ENCODE data around the gene KDM1A.

KDM1A gene

DNA sequence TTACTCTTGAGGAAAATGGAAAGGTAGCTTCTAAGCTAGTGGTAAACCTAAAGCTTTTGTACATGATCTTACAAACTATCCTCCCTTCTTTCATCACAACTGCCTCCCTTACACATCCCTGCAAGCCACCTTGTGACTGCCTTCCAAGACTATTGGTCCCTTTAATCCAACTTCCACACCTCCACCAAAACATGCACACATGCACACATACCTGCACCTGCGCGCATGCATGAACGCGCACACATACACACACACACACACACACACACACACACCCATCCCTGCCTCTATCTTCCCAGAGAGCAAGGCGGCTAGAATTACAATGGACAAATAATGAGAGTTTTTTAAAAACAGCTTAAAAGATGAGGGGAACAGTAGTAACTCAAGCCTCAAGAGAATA, 91.1 kb downstream of the KDM1A start:
- no peak for DNase-seq (ENCODE audit: low spot score)

DNA sequence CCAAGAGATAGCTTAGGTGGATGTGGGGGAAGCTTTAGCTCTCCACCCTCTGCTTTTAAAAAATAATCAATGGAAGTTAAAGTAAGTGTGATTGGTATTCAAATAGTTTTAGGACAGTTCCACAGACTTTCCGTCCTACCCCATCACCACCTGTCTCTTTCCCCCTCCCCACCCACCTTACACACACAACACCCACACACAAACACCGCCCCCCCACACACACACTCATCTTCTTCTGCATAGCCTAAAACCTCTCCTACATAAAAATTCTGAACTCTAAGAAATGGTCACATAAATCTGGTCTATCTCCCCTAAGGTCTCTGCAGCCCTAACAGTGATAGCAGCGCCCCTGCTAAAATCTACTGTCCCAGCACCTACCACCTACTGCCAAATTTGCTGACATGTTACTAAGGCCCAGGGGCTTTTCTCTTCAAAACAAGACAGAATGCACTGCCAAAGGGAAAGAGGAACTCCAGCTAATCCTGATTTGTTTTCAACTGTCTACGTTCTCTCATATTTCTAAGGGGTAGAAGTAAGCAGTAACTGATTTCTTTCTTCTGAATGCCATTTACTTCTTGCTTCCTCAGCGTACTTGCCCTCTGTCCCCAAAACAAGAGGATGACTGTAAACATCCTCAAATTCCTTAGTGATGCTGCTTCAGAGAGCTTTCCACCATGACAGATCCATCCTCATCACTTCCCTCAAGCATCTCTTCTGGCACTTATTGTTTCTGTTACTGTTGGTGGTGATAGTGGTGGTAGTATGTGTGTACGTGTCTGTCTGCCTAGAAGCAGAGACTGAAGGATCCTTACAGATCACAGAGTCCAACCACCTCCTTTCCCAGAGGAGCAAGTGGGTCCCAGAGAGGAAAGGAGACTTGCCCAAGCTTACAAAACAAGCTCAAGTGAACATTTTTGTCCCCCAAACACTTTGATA, 92.6 kb downstream of the KDM1A start:
- DNase-seq (ENCODE audit: low spot score) = no peak

DNA sequence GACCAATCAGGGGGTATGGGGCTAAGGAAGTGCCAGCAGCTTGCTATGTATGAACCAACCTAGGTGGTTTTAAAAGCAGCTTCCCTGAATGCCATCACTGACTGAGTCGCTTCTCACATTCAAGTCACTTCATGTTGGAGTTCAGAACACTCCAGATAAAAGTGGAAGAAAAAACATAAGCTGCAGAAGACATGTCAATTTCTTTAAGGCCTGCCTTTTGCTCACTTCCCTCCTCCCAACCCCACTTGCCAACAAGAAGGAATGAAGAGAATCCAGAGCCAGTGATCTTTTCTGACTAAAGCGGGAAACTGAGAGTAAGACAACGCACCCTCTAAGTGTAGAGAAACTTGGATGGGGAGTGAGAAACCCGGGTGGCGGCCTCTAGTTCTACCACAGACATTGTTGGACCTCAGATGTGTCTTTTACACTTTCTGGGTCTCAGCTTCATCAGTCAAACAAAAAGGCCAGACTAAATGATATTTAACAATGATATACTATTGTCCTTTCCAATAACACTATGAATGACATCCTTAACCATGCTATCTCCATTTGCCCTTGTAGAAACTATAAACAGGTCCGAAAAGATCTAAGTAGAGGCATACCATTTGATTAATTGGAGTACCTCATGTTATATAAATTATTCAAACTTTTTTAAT, 95.3 kb downstream of the KDM1A start:
- peak; percentile 14 for DNase-seq (ENCODE audit: low spot score)

DNA sequence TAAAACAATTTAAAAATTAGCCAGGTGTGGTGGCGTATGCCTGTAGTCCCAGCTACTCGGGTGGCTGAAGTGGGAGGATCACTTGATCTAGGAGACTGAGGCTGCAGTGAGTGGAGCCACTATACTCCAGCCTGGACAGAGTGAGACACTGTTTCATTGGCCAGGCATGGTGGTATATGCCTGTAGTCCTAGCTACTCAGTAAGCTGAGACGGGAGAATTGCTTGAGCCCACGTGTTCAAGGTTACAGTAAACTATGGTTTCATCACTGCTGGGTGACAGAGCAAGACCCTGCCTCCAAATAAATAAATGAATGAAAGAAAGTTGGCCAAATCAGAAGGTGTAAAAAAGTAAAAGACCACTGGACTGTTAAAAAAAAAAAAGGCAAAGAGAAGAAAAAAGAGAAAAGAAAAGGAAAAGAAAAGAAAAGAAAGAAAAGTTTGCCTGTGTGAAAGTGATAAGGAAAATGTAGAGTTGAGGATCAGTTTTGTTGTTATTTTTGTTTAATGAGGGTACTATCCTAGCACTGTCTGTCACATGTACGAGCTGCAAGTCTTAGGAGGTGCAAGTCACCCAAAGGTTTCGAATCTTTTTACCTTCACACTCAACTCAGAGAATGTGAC, 97.1 kb downstream of the KDM1A start:
- DNase-seq (ENCODE audit: low spot score) = no peak

DNA sequence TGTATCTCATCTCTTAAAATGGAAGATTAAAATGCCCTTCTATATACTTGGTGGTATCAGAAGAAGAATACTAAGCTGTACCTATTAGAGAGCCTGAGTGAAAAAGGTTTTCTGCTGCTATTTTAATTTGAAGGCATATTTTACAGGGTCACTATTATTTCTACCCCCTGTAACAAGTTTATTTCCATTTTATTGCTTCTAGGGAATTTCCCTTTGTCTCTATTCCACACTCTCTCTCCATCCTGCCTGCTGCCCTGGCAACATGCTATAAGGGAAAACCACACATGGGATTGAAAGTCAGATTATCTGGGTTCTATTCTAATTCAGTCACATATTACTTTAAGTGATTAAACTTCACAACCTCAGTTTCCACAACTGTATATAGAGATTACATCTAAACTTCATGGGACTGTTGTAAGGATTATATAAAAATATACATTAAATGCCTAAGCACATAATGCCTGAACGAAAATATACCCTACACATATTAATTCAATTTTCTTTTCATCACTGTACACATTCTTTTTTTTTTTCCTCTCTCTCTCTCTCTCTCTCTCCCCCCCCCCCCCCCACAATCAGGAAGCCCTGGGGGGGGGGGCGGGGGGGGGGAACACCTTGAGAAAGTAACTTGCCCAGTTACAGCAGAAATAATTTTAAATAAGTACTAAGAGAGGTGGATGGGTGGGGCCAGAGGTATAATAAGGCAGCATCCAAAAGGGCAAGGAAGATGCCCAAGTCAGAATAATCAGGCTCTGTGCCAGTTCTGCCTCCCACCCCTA, 97.8 kb downstream of the KDM1A start:
- DNase-seq (ENCODE audit: low spot score) = no peak

DNA sequence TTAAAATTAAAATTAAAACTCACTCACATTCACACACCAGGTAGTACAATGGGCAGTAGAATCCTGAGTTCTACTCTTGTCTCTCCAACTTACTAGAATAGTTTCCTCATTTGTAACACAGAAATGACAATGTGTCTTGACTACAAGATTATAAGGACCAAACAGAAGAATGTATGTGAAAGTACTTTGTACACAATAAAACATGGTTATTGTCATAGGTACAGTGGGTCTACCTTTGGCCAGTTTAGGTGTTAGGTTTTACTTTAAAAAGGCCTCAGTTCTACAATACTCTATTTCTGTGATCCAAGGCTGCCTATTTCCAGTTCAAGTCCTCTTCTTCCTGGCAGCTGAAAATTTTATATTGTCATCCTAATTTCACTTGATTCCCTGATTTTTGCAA, 99.1 kb downstream of the KDM1A start:
- DNase-seq (ENCODE audit: low spot score) = no peak

DNA sequence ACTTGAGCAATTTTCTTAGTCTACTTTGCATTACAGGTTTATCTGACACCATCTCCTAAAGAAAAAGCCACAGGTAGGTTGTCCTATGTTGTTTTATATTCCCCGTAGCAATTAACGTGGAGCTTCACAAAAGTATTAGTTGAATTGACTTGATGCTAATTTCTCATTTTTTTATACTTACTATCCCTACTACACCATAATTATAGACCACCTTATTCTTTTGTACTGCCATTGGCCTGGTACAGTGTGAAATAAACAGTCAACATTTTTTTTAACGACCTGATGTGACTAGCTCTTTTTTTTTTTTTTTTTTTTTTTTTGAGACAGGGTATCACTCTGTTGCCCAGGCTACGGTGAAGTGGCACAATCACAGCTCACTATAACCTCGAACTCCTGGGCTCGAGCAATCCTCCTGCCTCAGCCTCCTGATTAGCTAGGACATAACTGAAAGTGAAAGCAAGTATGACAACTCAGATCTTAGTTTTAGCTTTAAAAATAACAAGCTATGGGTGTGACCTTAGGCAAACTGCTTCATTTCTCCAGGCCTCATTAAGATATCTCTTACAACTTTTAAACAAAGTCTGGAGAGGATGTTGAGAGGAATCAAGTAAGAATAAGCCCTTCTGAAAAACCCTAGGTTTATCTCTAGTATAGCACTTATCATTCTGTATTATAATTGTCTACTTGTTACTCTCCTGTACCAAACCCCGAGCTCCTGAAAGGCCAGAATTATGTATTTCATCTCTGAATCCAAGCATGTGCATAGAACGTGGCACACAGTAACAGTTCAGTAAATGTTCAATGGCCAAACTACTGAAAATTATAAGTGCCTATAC, 99.9 kb downstream of the KDM1A start:
- DNase-seq (ENCODE audit: low spot score) = peak; percentile 50

DNA sequence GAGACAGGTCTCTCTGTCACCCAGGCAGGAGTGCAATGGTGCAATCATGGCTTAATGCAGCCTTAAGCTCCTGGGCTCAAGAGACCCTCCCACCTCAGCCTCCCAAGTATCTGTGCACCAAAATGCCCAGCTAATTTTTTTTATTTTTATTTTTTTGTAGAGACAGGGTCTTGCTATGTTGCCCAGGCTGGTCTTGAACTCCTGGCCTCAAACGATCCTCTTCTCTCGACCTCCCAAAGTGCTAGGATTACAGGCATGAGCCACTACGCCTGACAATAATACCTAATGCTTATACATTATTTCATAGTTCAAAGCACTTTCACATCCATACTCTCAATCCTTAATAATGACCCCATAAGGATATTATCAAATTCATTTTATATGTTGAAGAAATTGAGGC, 101.1 kb downstream of the KDM1A start:
- DNase-seq (ENCODE audit: low spot score) = no peak

DNA sequence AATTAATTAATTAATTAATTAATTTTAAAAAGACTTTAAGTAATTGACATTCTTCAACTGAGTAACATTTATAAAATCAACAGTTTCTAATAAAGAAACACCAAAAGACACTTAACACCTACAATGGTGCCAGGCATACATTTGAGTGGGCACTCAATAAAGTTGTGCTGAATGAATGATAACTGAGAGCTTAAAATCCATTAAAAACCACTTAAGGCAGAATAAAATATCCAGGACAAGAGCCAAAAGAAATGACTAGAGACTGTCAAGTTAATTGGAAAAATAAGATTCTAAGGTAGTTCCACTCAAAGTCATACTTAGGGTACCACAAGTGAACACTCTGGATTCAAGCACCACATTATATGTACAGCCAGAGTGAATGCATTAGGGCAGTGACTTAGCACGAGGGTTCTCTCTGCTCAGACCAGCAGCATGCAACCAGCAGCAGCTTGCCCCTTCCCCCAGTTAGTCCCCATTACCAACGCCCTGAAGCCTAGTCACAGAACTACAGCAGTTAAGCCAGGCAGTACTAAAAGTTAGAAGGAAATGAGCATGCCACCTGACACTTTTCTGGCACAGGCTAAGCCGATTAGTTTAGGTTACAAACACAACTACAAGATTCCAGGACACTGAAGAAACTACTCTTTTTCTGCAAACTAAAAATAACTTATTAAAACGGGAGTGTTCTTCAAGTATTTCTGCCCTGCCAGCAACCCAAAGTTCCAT, 102.9 kb downstream of the KDM1A start:
- no peak for DNase-seq (ENCODE audit: low spot score)

DNA sequence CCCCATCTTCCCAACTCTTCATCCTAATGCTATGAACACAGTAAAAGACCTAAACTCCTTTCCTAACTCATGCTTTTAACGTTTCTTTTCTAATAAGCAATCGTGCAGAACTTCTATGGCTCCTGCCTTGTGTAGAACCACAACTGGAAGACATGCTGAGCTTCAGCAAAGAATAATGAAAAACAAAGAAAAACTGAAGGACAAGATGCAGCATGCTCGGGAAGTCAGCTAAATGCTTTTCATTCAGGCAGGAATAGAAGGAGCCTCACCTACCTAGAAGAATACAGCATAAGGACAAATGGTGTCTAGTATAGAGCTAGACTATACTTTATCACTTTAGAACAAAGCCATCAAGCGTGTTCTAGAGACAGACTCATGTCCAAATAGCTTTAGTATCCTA, 103.5 kb downstream of the KDM1A start:
- DNase-seq (ENCODE audit: low spot score) = no peak

DNA sequence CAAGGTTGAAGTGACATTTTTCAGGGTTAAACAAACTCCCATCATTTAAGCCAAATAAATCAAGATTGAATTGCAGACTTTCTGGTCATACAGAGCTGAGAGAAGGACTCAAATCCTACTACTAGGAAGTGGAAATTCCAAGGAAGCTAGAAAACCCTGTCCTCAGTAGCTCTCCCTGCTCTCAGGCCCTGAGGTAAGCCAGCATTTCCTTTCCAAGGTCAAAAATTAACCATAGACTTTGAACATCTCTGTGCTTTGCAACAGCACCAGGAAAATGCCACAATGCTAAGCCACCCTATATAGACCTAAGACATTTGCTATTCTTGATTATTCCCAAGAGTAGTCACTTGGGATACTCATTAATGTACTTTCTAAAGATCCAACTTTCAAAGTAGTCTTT, 104.3 kb downstream of the KDM1A start:
- DNase-seq (ENCODE audit: low spot score) = no peak

DNA sequence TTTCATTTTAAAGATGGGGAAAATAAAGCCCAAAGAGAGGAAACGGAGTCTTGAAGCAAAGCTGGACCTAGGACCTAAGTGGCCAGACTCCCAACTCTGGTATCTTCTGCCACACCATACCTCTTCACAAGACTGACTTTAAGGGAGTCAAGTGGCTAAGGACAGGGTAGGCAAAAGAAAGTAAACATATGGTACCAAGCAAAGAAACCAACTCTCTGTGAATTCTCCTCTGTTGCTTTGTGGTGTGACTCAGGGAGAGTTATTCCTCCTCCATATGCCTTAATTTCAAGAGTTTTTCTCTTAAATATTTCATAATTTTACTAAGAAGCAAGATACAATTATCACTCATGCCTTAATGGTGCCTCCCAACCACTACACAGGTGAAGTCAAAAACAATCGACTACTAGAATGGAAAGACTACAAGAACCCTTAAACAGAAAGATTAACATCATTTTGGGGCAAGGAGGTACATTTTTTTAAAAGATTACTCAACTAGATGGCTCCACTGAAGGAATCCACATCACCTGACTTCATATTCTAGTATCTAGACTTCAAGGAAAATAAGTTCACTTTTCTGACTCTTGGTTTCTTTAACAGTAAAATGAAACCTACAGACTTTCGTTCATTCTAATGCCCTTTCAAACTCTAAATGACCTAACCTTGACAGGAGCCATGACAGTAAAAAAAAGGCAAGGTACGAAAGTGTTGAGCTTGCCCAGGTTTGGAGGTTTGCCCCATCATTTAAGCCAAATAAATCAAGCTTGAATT, 105.2 kb downstream of the KDM1A start:
- no peak for DNase-seq (ENCODE audit: low spot score)

DNA sequence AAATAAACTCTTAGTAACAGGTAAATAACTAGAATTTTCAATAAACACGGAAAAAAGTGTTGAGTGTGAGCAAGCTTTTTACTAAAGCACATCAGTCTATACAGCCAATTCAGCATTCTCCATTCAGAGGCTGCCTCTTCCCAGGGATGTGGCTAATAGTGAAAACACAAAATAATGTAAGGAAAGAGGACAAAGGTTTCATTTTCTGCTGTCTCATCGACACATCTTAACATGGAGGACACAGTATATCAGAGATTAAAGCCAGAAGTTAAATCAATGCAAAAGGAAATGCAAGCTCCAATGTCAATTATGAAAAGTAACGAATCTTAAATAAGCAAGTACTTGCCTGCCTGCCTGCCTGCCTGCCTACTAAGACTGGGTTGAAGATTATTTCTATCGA, 106.2 kb downstream of the KDM1A start:
- no peak for DNase-seq (ENCODE audit: low spot score)

DNA sequence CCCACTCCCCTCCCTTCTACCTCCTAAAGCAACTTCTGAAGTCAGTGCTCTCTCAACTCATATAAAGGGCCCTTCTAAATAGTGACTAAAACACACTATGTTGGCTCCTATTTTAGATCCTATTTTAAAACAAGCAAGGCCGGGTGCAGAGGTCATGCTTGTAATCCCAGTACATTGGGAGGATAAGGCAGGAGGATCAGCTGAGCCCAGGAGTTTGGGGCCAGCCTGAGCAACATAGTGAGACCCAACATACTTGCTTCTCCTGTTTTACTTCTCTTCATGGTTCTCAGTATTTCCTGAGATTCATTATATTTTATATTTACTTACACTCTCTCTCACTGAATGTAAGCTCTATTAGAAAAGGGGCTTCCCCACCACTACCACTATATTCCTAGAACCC, 106.9 kb downstream of the KDM1A start:
- no peak for DNase-seq (ENCODE audit: low spot score)

DNA sequence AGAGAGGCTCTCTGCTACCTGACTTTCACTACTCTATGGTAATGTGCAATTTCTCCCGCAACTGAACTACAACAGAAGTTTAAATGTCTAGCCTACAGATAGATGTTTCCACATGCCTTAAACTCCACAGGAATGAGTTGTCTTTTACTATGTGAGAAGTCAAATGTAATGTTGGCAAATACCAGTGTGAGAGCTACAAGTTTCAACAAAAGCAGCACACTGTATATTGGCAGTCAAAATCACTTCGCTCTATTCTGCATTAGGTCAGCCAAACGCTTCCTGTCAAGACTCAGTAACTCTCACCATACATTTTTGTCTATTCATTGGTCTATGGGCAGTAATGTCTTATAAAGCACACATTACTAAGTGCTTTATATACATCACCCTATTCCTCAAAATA, 107.5 kb downstream of the KDM1A start:
- no peak for DNase-seq (ENCODE audit: low spot score)

DNA sequence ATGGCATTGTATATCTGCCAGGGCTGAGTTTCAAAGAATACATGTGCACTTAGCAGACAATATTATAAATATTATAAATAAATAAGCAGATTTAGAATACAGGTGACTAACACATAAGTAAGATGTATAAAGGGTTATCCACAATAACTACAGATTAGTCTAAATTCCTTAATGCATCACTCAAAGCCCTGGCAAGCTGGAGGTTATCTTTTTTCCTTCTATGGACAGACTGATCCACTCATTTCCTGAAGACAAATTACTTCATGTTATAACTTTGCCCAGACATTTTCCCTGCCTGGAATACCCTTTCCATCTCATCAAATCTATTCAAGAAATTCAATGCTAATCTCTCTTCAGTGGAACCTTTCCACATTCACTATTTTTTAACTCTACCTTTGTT, 110.6 kb downstream of the KDM1A start:
- no peak for DNase-seq (ENCODE audit: low spot score)

DNA sequence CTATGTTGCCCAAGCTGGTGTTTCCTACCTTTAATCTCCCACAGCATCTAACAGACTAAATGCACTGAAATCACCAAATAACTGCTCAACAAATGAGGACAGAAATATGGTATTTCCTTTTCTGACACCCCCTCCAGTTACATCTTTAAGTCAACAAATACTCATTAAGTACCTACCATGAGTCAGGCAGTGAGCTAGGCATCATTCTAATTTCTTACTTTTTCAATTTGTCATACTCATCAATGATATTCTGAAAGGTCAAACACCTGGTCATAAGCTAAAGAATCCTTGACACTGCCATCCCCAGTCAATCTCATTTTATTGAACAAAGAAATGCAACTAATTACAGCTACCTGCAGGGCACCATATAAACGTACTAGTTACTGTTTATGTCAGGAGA, 112.8 kb downstream of the KDM1A start:
- no peak for DNase-seq (ENCODE audit: low spot score)
